SK-N-SH (cell line): ENCODE data around the gene HBZ.

ENCODE experiments used
- EP300 ChIP-seq, 2 experiments: IDR thresholded peaks; 2 replicates each; pipeline versions ENCODE4 v1.4.0 to v1.6.1; 2012; ENCODE audit warnings: borderline replicate concordance in 1 of 2, low read depth in 1 of 2, low read length in 1 of 2
- EZH2phosphoT487 ChIP-seq: fragments of 200-600 bp; sonication (generic); IDR thresholded peaks from 2 replicates; pipeline ENCODE4 v1.6.1; 2017; ENCODE audit warnings: low read depth, mixed run types, mild to moderate bottlenecking, antibody characterized with exemption, moderate library complexity, borderline replicate concordance
- FOSL2 ChIP-seq: IDR thresholded peaks from 2 replicates; pipeline ENCODE4 v1.4.0; 2012; ENCODE audit warnings: low read depth, mild to moderate bottlenecking, moderate library complexity, borderline replicate concordance
- FOXJ3 ChIP-seq: sonication (generic); formaldehyde crosslinking; IDR thresholded peaks from 2 replicates; pipeline ENCODE4 v1.5.1; 2020; ENCODE audit warnings: mild to moderate bottlenecking, missing genetic modification reagents
- FOXM1 ChIP-seq: IDR thresholded peaks from 2 replicates; pipeline ENCODE4 v1.4.0; 2012; ENCODE audit warnings: low read depth, mild to moderate bottlenecking
- GABPA ChIP-seq: IDR thresholded peaks from 2 replicates; pipeline ENCODE4 v1.4.0; 2012; ENCODE audit warnings: low read depth, mild to moderate bottlenecking
- RAD21 ChIP-seq: IDR thresholded peaks from 2 replicates; pipeline ENCODE4 v1.6.1; 2012; ENCODE audit warnings: mild to moderate bottlenecking, low read length
- RCOR1 ChIP-seq: fragments of 150-350 bp; IDR thresholded peaks from 2 replicates; pipeline ENCODE4 v1.6.1; 2017; ENCODE audit warnings: antibody characterized with exemption, low read length
- SIN3A ChIP-seq: IDR thresholded peaks from 2 replicates; pipeline ENCODE4 v1.6.1; 2012; ENCODE audit warnings: low read depth, mild to moderate bottlenecking, low read length, moderate library complexity, borderline replicate concordance
- SMC3 ChIP-seq: IDR thresholded peaks from 2 replicates; pipeline ENCODE4 v1.6.1; 2012; ENCODE audit warnings: low read depth, low read length, improper control_type of control experiment
- TAF1 ChIP-seq: IDR thresholded peaks from 2 replicates; pipeline ENCODE4 v1.6.1; 2012; ENCODE audit warnings: low read depth, mild to moderate bottlenecking, low read length, moderate library complexity, borderline replicate concordance
- YY1 ChIP-seq: IDR thresholded peaks from 2 replicates; pipeline ENCODE4 v1.4.0; 2012; ENCODE audit warnings: low read depth, mild to moderate bottlenecking
- TF ChIP-seq, protein P1 (sequence below): fragments of 200-600 bp; sonication (generic); IDR thresholded peaks from 2 replicates; pipeline ENCODE4 v1.6.1; 2017; ENCODE audit warnings: antibody characterized with exemption, mild to moderate bottlenecking, moderate library complexity

DNA sequence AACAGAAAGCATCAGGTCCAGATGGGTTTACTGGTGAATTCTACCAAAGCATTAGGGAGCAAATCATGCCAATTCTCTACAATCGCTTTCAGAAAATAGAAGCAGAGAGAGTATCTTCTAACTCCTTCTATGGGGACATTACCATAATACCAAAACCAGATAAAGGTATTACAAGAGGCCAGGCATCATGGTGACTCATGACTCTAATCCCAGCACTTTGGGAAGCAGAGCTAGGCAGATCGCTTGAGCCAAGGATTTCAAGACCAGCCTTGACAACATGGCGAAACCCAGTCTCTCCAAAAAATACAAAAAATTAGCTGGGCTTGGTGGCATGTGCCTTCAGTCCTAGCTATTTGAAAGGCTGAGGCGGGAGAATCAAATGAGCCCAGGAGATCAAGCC lies 50.8 kb downstream of the HBZ start:
- no peak for TF ChIP-seq RAD21
- no peak for TF ChIP-seq FOSL2
- TF ChIP-seq, protein P1, sequence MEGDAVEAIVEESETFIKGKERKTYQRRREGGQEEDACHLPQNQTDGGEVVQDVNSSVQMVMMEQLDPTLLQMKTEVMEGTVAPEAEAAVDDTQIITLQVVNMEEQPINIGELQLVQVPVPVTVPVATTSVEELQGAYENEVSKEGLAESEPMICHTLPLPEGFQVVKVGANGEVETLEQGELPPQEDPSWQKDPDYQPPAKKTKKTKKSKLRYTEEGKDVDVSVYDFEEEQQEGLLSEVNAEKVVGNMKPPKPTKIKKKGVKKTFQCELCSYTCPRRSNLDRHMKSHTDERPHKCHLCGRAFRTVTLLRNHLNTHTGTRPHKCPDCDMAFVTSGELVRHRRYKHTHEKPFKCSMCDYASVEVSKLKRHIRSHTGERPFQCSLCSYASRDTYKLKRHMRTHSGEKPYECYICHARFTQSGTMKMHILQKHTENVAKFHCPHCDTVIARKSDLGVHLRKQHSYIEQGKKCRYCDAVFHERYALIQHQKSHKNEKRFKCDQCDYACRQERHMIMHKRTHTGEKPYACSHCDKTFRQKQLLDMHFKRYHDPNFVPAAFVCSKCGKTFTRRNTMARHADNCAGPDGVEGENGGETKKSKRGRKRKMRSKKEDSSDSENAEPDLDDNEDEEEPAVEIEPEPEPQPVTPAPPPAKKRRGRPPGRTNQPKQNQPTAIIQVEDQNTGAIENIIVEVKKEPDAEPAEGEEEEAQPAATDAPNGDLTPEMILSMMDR = no peak
- no peak for TF ChIP-seq SIN3A
- no peak for TF ChIP-seq SMC3
- no peak for TF ChIP-seq EZH2phosphoT487
- no peak for TF ChIP-seq FOXJ3 (CRISPR knock-in tag)
- no peak for TF ChIP-seq GABPA
- TF ChIP-seq TAF1 = no peak
- TF ChIP-seq EP300 (IDR thresholded peaks at IDR 0.05; ENCODE audit: borderline replicate concordance in 1 of 2, low read depth in 1 of 2, low read length in 1 of 2) = no peak
- no peak for TF ChIP-seq RCOR1
- TF ChIP-seq YY1 = no peak
- TF ChIP-seq FOXM1 = no peak
